GM19328 (cell line): ENCODE measurements around the gene USP5.

Source experiments
- ATAC-seq: cut with Tn5 transposase; IDR thresholded peaks from one replicate; pipeline ENCODE4 v1.9.1; 2021; ENCODE audit warnings: mild to moderate bottlenecking, moderate library complexity; ENCODE audit not compliant: unreplicated experiment

Gene USP5

DNA sequence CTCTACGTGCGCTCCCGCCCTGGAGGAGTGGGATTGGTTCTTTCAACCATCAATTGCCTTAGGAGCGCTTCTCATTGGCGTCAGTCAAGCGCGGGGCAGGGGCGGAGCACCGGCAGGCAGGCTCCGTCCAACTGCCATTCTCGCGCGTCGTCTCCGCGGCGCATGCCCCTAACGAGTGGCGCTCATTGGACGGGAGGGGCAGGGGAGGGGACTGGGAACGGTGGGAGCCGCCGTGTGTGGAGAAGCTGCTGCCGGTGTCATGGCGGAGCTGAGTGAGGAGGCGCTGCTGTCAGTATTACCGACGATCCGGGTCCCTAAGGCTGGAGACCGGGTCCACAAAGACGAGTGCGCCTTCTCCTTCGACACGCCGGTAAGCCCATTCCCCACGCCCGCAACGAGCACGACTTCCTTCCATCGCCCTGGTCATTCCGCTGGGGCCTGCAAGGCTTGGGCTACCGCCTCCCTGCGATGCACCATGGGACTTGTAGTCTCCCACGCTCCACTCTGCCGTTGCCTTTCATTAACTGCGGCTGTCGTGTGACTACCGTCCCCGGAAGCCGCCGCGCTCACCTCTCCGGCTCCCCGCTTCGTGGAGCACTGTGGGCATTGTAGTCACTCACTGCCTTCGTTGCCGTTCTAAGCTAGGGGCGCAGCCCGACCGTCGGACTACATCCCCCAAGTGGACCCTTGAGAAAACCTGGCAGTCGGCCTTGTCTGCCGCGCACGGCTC is at the start of gene USP5:
Gene USP5 (plus strand): TSS at position 230 of the 730 bp plus-strand sequence. CDS start 30 bp downstream, at position 260.
- ATAC-seq: peak; percentile 71

GRCh38 chr12:6807170-6807569 is 44.8 kb upstream of the USP5 start:
- no peak for ATAC-seq

- ATAC-seq: no peak
Observed at GRCh38 chr12:6809056-6809455, 42.9 kb upstream of the USP5 start.

- ATAC-seq: no peak
Observed at GRCh38 chr12:6810758-6811157, 41.2 kb upstream of the USP5 start.

GRCh38 chr12:6813363-6813762 is 38.6 kb upstream of the USP5 start:
- no peak for ATAC-seq

DNA sequence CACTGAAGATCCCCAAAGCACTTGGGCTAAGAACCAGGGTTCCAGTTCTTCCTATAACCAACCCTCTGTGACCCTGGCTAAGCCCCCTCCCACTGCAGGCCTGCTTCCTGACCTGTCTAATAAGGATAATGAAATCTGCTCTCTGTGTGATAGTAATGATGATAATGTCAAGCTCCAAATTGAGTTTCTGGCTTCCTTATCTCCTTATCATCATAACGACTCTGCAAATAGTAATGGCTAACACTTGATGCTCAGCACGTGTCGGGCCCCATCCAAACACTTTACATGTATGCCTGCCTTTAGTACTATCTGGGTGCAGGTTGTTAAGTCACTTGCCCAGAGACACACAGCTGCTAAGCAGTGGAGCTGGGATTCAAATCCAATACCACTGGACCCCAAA is 35.4 kb upstream of the USP5 start:
- no peak for ATAC-seq

GRCh38 chr12:6817098-6817497 is 34.9 kb upstream of the USP5 start:
- no peak for ATAC-seq

- ATAC-seq: no peak
Observed at GRCh38 chr12:6817662-6818157, 34.2 kb upstream of the USP5 start.

GRCh38 chr12:6818222-6818621 is 33.7 kb upstream of the USP5 start:
- ATAC-seq: no peak

DNA sequence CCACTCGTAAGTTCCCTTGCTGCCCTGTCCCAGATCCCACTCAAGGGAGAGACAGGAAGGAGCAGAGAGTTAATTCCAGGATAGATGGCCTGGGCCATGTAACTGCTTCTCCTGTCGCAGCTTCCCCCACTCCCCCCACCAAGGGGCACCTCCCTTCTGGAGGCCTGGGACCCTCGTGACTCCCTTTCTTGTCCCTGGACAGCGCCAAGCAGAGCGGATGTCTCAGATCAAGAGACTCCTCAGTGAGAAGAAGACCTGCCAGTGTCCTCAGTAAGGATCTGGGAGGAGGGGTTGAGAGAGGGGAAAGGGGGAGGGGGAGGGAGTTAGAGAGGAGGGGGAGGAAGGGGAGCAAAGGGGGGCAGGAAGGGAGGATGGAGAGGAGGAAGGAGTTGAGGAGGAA is 33.3 kb upstream of the USP5 start:
- ATAC-seq: no peak

DNA sequence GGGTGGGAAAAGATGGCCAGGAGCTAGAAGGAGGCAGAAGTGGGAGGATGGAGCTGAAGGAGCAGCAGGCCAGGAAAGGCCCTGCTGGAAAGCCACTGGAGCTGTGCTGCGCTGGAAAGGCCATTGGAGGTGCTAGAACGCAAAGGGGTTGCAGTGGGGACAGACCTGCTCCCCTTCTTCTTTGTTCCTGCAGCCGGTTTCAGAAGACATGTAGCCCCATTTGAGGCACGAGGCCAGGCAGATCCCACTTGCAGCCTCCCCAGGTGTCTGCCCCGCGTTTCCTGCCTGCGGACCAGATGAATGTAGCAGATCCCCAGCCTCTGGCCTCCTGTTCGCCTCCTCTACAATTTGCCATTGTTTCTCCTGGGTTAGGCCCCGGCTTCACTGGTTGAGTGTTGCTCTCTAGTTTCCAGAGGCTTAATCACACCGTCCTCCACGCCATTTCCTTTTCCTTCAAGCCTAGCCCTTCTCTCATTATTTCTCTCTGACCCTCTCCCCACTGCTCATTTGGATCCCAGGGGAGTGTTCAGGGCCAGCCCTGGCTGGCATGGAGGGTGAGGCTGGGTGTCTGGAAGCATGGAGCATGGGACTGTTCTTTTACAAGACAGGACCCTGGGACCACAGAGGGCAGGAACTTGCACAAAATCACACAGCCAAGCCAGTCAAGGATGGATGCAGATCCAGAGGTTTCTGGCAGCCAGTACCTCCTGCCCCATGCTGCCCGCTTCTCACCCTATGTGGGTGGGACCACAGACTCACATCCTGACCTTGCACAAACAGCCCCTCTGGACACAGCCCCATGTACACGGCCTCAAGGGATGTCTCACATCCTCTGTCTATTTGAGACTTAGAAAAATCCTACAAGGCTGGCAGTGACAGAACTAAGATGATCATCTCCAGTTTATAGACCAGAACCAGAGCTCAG is 32.6 kb upstream of the USP5 start:
- no peak for ATAC-seq

GRCh38 chr12:6820166-6820565 is 31.8 kb upstream of the USP5 start:
- ATAC-seq: no peak

GRCh38 chr12:6821591-6822425 is 30.1 kb upstream of the USP5 start, which contains the start of gene GPR162:
Gene GPR162, plus strand, starts transcription at chr12:6821821. Its CDS starts 2,078 bp downstream, at chr12:6823899.
- ATAC-seq: no peak

DNA sequence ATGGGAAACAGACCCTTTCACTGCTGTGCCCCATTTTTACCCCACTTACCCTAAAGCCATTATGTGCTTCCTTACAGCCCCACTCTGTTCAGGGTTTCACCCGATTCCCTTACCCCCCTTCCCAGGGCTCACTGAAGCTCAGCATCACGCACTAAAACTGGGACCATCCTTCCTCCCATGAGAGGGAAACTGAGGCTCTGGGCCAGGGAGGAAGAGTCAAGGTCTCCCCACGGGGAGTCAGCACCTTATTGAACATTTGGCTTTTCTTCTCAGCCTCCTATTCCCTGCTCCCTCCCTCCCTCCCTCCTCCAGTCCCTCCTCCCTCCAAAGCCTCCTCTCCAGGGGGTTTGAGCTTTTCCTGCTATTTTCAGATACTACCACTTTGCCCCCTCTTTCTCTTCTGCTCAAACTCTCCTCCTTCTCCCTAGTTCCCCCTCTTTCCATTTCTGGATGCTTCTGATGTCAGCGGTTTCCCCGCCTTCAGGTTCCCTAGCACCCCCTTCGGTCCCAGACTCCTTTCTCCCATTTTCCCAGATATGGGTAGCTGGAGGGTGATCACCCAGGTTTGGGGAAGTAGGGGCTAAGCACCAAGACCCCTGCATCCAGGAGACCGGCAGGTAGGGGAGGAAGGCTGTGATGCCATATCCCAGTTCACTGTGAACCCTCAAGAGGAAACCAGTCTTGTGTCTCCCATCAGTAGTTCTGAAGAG is 29.4 kb upstream of the USP5 start:
- no peak for ATAC-seq

- no peak for ATAC-seq
Observed at GRCh38 chr12:6823182-6824084, 28.5 kb upstream of the USP5 start.

- ATAC-seq: no peak
Observed at GRCh38 chr12:6824085-6824775, 27.7 kb upstream of the USP5 start.

DNA sequence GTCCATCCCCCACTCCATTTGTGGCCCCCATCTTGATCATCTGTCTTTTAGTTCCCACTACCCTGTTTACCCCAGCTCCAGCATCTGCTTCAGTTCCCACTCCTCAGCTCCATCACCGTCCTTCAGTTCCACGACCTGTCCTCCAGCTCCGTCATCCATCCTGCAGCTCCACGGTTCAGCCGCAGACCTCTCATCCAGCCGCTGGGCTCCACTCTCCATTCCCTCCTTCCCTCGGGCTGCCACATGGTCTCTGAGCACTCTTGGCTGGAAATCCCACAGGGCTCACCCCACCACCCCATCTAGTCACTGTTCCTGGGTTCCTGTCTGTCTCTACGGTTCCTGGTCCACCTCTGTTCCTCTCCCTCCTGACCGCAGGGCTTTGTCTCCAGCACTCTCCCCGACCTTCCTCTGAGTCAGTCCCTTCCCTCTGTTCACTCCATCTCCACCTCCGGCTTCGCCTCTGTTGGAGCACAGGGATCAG is 27.0 kb upstream of the USP5 start:
- no peak for ATAC-seq

DNA sequence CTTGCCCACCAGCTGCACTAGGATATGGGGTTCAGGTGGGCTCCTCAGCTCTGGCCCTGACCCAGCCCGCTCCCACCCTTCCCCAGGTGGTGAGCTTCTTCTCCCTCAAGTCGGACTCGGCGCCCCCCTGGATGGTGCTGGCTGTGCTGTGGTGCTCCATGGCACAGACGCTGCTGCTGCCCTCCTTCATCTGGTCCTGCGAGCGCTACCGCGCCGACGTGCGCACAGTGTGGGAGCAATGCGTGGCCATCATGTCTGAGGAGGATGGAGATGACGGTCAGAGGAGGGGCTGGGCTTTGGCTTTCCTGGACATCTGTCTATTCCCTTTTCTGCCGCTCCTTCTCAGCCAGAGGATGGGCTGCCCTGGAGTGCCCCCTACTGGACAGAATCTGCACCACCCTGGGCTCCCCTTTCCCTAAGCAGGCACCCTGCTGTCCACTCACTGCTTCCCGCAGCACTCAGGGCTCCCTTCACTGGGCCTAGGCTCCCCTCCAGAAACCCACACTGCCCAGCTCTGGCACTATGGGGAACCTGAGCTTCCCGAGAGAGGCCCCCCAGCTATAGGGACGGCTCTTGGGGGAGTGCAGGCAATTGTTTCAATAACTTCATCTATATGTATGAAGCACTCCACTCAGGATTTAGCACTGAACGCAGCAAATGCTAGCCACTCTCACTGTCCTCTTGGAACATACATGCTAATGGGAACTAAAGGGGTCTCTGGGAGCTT is 26.4 kb upstream of the USP5 start:
- no peak for ATAC-seq
